ENCODE results near the gene TBCD.
A peak's percentile ranks its signal among the peaks of the same experiment; 100 is the strongest.

Gene TBCD

GRCh38 chr17:82859431-82860403 lies 107.9 kb downstream of the TBCD start:
- DNase-seq, result peak; percentile 61

DNA sequence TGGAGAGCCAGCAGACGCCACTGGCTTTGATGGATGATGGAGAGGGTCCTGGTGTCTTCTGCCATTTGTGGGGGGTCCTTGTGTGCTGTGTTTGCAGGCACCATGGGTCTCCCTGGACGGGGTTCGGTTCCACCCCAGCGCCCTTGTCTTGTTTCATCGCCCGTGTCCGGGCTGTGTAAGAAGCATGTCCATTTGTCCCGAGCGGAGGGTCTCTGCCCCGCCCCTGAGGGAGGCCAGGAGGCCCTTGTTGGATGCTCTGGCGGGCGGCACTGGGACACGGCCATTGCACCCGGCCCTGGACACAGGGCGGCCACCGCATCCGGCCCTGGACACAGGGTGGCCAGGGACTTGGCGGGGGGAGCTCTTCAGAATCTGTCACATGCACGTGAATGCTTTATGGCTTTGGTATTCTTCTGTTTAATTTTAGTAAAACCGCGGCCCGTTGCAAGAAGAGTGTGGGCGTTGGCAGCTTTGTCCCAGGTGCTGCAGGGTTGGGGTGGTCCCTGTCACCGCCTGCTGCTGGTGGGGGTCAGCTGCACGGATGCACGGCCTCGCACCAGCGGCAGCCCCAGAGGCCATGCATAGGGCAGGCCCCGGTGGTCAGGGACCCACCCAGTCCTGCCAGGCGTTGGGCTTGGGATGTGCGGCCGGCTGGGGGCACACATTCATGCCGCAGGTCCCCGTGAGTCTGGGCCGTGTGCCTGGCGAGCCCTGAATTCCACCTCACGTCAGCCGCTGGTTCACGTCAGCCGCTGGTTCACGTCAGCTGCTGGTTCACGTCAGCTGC lies 108.9 kb downstream of the TBCD start:
- no peak for DNase-seq

DNA sequence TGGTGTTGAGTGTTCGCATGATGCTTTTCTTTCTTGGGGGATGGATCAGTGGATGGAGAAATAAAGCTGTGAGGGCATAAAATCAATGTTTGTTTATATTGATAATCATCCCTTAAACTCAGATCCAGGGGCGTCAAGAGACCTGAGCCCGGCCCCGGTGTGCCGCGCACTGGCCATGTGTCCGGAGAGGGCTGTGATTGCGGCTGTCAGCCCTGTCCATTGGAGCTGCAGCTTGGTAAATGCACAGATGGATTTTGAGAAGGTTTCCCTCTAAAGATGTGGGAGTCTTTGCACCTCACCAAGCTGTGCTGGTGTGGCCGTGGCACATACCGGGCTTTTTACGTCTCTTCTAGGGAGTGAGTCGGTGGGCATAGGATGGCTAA lies 109.5 kb downstream of the TBCD start:
- DNase-seq, result no peak

DNA sequence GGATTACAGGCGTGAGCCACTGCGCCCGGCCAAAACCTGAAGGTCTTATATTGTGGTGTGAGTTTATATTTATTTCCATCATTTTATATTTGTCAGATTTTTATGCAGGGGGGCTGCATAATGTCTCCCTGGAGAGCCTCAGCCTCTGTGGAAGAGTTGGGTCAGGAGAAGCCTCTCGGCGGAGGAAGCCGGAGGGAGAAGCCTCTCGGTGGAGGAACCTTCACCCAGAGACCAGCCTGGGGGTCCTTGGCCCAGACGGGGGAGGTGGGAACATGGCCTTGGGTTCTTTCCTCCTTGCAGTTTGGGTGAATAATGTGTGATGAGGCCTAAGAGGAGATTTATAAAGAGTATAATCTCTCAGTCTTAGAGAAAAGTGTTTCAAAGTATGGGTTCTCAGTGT lies 110.3 kb downstream of the TBCD start:
- no peak for DNase-seq

DNA sequence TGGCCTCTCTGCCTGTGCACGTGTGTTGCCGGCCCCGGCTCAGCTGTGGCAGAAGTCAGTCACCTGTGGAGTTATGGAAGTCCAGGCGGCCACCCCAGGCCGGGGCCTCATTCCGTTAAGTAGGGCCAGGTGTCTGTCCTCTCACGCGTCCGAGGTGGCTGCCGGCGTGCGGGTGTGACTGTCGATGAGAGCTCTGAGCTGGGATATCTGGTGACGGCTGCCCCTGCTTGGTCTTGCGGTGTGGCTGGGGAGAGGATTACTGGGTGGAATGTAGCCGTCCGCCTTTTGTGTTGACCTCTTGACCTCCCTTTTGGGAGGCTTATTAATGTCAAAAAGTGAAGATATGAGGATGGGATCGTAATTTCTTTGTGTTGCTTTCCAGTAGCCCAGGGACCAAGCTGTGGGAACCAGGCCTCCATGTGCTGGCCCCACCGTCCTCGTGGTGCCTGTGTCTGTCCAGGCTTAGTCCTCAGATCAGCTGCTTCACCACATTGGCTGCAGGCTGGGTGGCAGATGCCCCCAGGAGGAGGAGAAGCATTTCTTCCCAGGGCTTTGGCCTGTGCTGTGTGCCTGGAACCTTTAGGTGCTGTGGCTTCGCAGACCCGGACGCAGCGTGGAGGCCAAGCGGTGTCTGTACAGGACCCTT lies 111.0 kb downstream of the TBCD start:
- no peak for DNase-seq

GRCh38 chr17:82863383-82863940 lies 111.6 kb downstream of the TBCD start:
- peak; percentile 27 for DNase-seq

DNA sequence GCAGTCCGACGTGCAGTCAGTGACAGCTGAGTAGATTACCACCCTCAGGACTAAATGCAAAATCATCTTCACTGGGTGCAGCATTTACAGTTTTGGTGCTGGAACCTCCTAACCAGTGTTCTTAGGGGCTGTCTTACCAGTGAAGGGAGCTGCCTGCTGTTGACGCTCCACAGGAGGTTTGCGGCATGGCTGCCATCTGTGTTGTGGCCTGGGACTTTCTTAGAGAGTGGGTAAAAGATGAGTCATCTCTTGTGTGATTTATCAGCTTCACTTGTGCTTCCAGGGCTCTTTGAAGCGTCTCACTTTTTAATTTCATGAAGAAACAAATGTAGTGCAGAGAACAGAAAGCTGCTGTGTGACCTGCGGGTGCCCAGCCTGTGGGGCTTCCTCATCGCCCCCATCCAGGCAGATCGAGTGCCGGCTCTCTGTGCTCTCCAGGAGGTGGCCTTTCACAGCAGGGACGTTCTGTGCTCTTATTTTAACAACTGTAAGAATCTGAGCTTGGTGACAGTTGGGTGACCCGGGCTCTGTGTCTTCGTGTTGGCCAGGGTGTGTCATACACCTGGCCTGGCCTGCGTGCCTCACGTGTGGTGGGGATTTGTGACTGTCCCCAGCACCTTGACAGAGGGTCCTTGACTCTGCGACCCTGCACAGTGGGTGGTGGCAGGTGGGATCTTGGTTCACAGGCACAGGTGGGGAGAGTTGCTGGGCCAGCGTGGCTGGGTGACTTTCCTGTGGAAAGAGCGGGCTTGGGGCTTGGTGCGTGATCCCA lies 112.3 kb downstream of the TBCD start:
- peak; percentile 58 for DNase-seq

- peak; percentile 21 for DNase-seq
Measured at GRCh38 chr17:82864713-82865248, 112.9 kb downstream of the TBCD start.

DNA sequence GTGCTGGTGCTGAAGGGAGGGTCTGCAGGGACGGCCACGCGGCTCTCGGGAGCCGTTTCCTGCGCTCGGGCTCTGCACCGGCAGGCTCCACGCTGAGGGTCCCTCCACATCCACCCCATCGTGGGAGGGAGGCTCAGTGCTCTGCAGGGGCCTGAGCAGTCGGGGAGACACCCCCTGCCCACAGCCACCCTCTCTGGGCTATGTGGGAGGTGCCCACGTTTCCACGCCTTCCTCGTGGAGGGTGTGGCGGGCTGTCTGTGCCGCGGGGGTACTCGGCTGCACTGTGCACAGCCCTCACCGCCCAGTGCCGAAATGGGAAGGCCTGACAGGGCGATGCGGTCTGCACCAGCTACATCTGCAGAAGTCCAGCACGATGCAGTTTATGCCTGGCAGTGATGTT lies 113.4 kb downstream of the TBCD start:
- no peak for DNase-seq

DNA sequence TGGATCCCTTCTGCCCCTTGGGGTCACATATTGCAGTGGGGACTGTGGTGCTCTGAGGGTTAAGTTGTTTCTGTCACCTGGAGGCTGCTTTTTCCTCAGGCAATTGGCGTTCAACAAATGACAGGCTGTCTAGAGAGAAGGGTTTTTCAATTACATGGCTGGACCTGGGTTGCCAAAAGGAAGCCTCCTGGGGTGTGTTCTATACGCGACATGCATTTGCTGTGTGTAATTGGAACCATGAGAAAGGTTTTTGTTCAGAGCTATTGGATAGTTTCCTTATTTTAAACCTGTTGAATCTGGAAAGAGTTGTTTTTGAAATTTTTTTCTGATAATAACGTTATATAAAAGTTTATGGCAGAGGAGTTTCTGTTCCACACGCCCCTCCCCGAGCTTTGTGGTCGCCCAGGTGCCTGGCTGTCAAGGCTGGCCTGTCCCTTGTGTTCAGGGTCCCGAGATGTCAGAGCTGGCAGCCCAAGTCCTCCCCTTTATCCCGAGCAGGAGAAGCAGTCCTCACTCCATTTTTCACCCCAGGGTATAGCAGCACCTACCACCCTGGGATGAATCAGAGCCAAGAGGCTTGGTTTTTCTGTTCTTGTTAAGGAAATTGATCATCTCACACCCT lies 114.0 kb downstream of the TBCD start:
- no peak for DNase-seq

DNA sequence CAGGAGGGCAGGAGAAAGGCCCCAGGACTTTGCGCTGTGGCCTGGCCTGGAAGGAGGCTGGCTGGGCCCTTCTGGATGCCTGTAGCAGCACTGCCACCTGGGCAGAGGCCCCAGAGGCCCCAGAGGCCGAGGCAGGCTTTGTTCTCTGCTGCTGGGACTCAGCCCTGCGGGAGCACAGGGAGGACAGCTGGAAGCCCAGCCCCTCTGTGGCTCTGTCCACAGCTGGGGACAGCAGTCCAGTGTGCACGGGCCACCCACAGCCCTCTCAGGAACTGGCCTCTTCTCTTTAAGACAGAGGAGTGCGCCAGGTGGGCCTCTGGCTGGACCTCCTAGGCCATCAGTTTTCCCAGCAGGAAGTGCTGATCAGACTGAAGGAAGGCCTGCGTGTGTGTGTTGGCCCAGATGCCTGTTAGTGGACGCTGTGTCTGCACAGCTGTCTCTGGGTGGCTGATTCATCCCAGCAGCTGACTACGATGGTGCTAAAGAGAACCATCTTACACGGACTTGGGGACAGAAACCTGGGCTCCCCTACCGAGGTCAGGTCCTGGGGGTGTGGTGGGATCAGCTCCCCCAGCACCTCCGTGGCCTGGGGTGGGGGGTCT lies 114.8 kb downstream of the TBCD start:
- DNase-seq, result peak; percentile 88

DNA sequence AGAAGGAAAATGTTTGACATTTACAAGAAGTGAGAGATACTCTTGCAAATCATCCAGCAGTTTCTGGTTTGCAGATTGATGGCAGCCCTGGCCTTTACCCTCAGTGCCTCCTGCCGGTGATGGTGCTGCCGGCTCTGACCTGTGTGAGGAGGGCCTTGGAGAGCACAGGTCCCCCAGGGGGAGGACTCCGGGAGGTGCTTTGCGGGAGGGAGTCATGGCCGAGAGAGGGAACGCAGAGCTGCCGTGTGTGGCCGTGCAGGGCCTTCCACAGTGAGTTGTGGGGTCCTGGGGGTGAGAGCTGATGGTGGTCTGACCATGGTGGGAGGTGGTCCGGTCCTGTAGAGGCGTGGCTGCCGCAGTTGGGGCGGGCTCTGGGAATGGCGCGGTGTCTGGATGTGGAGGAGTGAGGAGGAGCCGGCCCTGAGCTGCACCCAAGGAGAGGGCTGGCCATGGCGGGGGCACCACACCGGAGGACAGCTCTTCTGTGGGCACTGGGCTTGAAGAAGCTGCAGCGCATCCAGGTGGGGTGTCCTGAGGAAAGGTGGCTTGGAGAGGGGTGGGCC lies 116.0 kb downstream of the TBCD start:
- DNase-seq, result no peak

- DNase-seq, result no peak
Measured at GRCh38 chr17:82868715-82869131, 116.9 kb downstream of the TBCD start.

GRCh38 chr17:82869536-82869935 lies 117.7 kb downstream of the TBCD start:
- no peak for DNase-seq

DNA sequence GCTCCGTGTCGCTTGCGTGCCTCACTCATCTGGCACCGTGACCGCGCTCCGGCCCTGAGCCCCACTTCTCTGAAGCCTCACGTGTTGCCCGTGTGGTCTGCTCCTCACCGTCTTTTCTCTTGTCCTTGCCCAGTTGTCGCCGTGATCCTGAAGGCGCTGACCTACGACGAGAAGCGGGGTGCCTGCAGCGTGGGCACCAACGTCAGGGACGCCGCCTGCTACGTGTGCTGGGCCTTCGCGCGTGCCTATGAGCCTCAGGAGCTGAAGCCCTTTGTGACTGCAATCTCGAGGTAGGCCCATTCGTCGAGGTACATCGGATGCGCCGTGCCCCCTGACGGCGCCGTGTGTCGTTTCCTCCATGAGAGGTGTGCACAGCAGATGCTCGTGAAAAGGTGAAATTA lies 118.2 kb downstream of the TBCD start:
- no peak for DNase-seq

GRCh38 chr17:82870541-82870940 lies 118.7 kb downstream of the TBCD start:
- no peak for DNase-seq

DNA sequence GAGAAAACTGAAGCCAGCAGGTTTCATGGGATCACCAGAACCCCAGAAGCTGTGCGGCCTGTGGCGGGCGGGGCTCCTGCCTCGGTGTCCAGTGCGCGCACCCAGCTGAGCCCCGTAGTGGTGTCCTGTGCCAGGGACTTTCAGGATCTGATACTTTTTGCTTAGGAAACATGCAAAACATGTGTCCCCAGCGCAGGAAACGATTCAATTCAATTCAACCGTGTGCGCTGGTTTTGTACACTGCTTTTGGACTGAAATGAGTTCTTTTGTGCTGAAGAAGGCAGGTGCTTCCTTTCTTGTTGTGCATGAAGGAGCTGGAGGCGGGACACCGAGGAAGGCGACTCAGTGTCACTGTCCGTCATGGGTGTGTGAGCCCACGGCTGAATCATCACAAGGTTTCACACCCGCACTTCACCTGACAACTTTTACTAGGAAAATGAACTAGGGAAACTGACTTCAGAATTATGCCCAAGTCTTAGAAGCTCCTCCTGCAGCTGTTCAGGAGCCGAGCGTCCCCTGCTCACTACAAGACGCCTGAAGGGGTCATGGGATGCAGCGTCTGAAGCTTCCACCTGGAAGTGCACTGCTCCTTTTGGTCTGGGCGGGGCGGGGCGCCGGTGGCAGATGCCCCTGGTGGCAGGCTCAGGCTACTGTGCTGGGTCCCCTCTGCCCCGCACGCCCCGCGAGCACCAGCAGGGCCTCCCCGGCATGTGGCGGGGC lies 119.4 kb downstream of the TBCD start:
- DNase-seq, result no peak

DNA sequence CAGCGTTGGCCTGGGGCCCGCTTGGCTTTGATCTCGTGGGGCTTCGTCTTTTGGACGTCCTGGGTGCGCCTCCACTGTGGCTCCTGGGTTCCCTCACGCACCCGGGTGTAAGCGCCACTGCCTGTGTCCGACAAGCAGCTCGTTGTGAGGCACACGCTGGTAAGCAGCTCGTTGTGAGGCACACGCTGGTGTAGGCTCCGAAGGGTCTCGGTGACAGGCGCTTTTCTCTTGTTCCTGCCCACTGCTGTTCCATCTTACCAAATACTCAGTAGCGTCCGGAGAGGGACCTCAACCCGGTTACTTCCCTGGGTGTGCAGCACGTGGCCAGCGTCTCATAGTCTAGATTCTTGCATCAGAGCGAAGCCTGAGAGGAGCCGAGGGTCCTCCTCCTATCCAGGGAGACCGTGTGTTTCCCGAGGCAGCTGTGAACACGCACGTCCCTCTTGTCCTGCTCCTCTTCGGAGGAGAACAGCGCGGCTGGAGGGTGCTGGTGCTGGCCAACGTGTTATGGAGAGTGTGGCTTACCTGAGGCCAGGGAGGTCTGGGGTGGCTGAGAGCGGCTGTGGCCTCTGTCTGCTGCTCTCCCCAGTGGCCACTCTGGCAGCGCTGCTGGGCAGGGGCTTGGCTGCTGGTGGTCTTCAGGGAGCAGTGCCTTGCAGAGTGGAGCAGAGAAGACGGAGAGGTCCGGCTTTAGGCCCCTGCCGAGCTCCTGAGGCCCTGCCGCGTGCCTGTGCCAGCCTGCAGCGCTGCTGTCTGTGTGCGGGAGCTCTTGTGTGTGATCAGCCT lies 120.1 kb downstream of the TBCD start:
- no peak for DNase-seq

All from DMS53 (cell line).